ENCODE measurements around the gene FLRT2.

Gene FLRT2

GRCh38 chr14:85529803-85530574 is at the start of gene FLRT2:
FLRT2 (plus strand) TSS chr14:85530144; CDS start chr14:85621515, 91,371 bp downstream.
- peak; percentile 41 for DNase-seq (ENCODE audit: low spot score)

- no peak for DNase-seq (ENCODE audit: low spot score)
Measured at GRCh38 chr14:85481471-85481870, 48.5 kb upstream of the FLRT2 start.

GRCh38 chr14:85482552-85482951 is 47.4 kb upstream of the FLRT2 start:
- DNase-seq (ENCODE audit: low spot score) = peak; percentile 39

DNA sequence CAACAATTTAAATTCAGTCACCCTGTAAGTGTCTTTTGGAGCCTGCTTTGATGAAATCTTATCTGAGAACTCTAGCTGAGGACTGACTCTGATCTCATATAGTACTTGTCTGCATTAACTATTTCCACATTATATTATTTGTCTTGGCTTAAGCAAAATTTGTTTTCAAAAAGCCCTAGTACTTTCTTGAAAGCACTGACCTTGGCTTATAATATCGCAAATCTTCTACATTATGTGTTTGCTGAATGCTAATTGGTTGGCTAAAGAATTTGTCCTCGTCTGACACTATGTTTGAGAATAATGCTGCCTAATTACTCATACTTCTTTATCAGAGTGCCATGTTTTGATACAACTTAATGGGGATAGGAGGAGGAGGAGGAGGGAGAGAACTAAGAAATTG is 46.9 kb upstream of the FLRT2 start:
- no peak for DNase-seq (ENCODE audit: low spot score)

- no peak for DNase-seq (ENCODE audit: low spot score)
Measured at GRCh38 chr14:85483652-85484051, 46.3 kb upstream of the FLRT2 start.

DNA sequence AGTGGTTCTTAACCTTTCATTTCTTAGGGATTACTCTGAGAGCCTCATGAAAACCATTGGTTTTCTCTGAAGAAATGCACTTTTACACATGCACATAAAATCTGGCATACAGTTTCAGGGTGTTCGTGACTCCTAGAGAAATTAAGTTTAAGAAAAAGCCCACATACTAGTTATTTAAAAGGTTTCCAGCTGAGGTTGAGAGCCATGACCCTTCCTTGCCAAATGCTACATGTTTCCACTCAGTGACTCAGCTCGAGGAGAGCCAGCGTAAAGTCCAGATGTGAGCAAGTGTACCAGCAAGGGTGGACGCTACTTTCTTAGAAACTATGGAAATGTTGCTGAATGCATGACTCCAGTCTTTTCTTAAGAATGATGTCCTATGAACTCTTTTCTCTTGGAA is 42.7 kb upstream of the FLRT2 start:
- DNase-seq (ENCODE audit: low spot score) = no peak

GRCh38 chr14:85501751-85502150 is 28.2 kb upstream of the FLRT2 start:
- DNase-seq (ENCODE audit: low spot score) = no peak

DNA sequence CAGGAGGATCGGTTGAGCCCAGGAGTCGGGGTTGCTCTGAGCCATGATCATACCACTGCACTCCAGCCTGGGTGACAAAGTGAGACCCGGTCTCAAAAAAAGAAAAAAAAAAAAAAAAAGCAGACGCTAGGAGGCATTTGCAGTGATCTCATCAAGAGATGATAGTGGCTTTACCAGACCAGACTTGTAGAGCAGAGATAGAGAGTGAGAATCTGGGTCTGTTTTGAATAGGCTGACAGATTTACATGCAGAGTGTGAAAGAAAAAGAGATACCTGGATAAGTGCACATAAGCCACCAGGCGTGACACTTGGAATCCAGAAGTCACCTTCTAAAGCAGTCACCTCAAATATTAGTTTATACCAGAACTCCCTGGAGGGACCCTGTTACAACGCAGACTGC is 21.1 kb upstream of the FLRT2 start:
- DNase-seq (ENCODE audit: low spot score) = no peak

GRCh38 chr14:85512451-85512850 is 17.5 kb upstream of the FLRT2 start:
- DNase-seq (ENCODE audit: low spot score) = no peak

- DNase-seq (ENCODE audit: low spot score) = no peak
Measured at GRCh38 chr14:85514487-85514886, 15.5 kb upstream of the FLRT2 start.

- peak; percentile 9 for DNase-seq (ENCODE audit: low spot score)
Measured at GRCh38 chr14:85516239-85517113, 13.5 kb upstream of the FLRT2 start.

- DNase-seq (ENCODE audit: low spot score) = no peak
Measured at GRCh38 chr14:85517114-85517688, 12.7 kb upstream of the FLRT2 start.

GRCh38 chr14:85519661-85520305 is 10.2 kb upstream of the FLRT2 start:
- DNase-seq (ENCODE audit: low spot score) = no peak

DNA sequence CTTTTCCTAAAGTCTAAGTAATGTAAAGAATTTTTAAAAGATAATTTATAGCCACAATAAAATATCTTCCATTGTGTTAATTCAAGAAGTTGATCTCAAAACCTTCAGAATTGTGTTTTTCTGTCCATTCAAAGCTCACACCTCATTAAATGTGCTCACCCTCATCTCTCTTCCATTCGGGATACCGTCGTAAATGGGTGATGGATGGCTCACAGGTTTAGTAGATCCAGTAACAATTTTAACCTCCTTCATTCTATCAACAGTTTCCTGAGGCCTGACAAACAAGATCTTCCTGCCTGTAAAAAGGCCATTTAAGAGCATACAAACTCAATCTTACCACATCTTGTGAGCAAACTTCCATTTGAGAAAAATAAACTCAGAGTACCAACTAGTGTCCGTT is 9.4 kb upstream of the FLRT2 start:
- DNase-seq (ENCODE audit: low spot score) = no peak

DNA sequence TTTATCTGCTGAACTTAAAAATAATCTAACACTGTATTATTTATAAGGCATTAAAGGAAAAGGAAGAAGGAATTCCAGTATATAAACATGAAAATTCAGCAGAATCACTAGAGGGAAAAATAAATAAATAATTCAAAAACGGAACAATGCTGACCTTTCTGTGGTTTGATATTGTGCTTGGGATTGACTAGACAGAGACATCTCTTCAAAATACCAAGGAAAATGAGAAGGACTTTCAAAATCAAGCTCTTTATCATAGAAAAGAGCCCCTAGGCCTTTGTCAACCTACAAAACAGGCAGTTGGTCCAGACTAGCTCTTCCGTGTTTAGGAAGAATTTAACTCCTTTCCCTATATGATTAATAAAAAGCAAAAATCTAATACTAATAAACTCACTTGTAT is 6.3 kb upstream of the FLRT2 start:
- DNase-seq (ENCODE audit: low spot score) = no peak

DNA sequence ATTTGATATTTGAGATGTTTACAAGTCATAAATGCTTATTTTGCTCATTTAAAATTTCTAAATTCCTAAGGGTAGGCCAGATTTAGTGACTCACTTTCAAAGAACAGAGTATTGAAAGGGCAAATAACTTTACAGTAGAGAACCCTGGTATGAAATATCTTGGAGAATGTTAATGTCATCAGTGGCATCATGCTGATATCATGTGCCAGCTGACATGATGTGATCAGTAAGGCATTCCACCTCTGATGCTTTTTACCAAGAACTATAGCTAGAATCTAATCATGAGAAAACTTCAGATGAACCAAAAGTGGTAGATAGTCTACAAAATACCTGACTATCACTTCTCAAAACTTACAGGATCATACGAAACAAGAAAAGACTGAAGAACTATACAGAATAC is 2.9 kb upstream of the FLRT2 start:
- peak; percentile 79 for DNase-seq (ENCODE audit: low spot score)

- DNase-seq (ENCODE audit: low spot score) = no peak
Measured at GRCh38 chr14:85527445-85528035, 2.4 kb upstream of the FLRT2 start.

DNA sequence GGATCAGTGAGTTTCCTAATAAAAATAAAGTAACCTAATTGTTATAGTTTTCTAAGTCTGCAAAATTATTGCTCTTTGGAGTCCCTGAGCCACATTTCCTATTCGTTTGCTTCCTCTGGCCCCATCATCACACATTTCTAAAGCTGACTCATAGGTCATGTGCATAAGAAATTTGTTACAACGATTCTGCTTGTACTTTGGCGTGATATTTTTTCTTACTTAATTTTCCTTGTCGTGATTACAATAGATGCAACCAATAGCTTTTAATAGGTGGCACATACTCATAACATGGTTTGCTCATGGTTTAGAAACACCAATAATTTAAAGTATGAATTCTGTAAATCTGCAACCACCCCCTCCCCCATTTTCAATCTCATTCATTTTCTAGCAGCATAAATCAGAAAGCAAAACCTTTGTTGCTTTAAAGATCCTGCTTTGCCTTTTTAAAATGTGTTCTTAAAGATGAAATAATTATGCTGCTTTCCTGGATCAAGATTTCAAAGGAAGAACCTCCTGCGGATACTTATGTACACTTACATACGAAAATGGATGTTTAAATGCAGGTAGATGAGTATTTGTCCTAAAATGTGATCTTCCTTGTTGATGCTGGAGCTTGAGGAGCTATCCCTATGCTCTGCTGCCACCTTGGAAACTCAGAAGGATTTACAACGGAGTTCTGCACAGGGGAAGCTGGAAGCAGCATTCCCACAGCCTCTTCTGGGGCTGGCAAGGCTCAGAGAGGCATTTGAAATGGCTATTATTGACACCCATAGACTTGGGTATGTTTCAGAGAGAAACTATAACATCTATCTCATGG is 1.7 kb upstream of the FLRT2 start:
- peak; percentile 82 for DNase-seq (ENCODE audit: low spot score)

DNA sequence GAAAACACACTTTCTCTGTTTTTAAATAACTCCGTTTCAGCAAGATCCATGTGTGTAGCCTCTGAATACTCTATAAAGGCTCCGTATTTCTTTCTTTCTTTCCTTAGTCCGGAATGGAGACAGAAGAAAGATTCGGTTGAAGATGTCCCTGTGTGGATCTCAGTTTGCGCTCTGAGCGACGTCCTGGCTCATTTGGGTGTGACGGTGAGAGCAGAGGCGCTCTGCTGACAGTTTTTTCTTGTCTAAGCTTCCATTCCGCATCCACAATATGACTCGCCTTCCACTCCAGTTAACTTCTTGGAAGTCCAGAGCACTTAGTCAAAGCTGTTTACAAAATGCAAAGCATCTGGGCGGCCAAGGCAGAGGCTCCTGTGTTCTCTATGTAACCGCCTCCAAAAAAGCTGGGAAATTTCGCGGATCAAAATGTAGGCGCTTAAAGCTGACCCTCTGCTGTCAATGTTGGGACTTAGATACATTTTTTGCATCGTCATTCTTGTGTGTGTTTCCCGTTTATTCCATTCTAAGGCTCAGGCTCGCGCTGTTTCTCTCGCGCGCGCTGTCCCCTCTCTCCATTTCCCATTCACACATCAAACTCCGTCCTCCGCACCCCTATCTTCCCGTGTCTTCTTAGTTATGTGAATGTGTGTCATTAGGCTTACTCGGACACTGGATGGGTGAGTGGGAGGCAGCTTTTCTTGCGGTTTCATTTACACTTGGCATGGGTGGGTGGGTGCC is 880 bp upstream of the FLRT2 start:
- peak; percentile 76 for DNase-seq (ENCODE audit: low spot score)

DNA sequence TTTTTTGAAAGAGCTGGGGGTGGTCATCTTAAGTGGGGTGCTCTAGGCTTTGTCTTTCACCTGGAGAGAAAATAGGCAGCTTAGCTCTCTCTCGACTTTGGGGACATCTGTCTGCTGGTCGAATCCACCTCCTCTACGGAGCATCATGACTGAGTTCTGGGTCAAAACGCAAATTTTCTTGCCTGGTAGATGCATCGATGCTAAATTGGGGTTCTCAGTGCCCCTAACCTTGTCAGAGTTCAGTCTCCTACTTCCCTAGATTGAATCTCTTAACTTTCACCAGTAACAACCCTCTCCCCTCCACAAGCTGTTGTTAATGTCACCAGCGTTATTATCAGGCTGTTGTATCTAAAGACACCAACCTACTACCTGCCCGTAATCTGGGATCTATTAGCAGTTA is 682 bp downstream of the FLRT2 start:
- peak; percentile 5 for DNase-seq (ENCODE audit: low spot score)
